ENCODE results near the gene CHST11.

The CHST11 gene

DNA sequence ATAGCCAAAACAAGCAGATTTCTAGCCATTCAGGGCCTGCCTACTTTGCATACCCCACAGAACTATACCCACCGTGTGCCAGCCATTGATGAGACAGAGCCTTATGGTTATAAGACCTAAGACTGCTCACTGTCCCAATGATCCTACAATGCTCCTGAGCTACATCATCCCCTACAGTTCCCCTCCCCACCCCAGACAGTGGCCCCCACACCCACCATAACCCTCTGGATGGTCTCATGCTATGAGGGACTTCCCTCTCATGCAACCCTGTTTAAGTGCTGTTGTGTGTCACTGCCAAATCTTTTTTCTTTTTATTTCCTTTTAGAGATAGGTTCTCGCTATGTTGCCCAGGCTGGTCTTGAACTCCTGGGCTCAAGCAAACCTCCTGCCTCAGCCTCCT, 75.9 kb downstream of the CHST11 start:
- H3K27me3 Mint-ChIP-seq (ENCODE audit: low read depth, poor library complexity) = peaks cover 10% of the 10 kb centered on the region
- DNase-seq = no peak
- H3K36me3 Mint-ChIP-seq (ENCODE audit: low read depth) = peaks cover 41% of the 10 kb centered on the region
- H3K4me3 Mint-ChIP-seq = no peak overlapping the region
- TF ChIP-seq, protein P1, sequence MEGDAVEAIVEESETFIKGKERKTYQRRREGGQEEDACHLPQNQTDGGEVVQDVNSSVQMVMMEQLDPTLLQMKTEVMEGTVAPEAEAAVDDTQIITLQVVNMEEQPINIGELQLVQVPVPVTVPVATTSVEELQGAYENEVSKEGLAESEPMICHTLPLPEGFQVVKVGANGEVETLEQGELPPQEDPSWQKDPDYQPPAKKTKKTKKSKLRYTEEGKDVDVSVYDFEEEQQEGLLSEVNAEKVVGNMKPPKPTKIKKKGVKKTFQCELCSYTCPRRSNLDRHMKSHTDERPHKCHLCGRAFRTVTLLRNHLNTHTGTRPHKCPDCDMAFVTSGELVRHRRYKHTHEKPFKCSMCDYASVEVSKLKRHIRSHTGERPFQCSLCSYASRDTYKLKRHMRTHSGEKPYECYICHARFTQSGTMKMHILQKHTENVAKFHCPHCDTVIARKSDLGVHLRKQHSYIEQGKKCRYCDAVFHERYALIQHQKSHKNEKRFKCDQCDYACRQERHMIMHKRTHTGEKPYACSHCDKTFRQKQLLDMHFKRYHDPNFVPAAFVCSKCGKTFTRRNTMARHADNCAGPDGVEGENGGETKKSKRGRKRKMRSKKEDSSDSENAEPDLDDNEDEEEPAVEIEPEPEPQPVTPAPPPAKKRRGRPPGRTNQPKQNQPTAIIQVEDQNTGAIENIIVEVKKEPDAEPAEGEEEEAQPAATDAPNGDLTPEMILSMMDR (IDR thresholded peaks at IDR 0.05) = no peak
- no peak overlapping the region for H3K27ac Mint-ChIP-seq
- H3K9me3 Mint-ChIP-seq = peaks cover 14% of the 10 kb centered on the region
- peaks cover 46% of the 10 kb centered on the region for H3K4me1 Mint-ChIP-seq

DNA sequence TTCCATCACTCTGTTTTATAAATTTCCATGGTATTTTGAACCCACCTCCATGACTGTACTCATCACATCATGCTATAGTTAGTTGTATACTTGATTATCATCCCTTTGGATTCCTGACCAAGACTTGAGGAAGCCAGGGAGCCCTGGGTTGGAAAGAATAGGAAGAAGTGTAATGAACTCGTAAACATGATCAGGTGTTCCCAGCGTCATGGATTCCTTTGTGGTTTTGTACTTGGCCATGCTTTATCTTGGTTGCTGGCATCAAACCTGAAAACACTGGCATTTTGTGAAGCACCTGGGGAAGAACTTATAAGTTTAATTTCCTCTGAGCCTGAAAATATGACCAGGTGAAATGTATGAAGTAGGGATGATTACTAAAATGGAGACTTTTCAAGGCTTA, 76.4 kb downstream of the CHST11 start:
- DNase-seq = no peak
- H3K9me3 Mint-ChIP-seq = peaks cover 12% of the 10 kb centered on the region
- H3K27ac Mint-ChIP-seq = no peak overlapping the region
- H3K36me3 Mint-ChIP-seq (ENCODE audit: low read depth) = peaks cover 37% of the 10 kb centered on the region
- peaks cover 48% of the 10 kb centered on the region for H3K4me1 Mint-ChIP-seq
- H3K27me3 Mint-ChIP-seq (ENCODE audit: low read depth, poor library complexity) = peaks cover 8% of the 10 kb centered on the region
- TF ChIP-seq, protein P1 (IDR thresholded peaks at IDR 0.05) = no peak
- H3K4me3 Mint-ChIP-seq = no peak overlapping the region

DNA sequence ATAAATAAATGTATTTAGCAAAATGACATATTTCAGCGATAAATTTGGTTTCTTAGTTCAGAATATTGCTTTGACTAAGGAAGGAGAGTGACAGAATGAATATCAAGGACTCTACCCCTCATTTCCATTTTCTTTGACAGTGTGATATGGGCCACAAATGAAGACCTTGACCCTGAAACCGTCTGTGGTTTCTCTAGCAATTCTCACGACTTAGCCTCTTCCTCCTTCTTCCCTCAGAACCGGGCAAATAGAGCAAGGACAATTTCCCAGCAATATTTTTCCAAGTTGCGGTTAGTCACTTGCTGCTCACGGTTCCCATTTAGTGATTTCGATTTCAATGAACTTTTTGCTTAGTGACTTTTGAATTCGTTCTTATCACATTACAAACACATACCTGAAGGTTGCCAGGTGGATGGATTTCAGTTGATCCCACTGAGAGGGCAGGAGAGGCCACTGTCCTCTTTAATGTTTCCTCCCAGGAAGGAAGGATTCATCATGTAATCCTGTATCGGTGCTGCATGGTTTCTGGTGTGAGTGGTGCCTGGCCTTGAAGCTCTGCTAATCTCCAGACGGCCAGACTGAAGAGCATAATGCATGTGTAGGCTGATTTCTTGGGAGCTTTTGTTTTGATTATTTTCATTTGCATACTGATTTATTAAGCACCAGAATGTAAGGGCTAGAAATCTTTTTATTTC, 77.6 kb downstream of the CHST11 start:
- Mint-ChIP-seq H3K4me3 (no peak overlapping the region), H3K27me3 (ENCODE audit: low read depth, poor library complexity) (peaks cover 3% of the 10 kb centered on the region), H3K36me3 (ENCODE audit: low read depth) (peaks cover 29% of the 10 kb centered on the region), H3K9me3 (peaks cover 10% of the 10 kb centered on the region), H3K27ac (peak overlapping the region; percentile 22), H3K4me1 (peaks cover 43% of the 10 kb centered on the region)
- TF ChIP-seq, protein P1 (IDR thresholded peaks at IDR 0.05) = no peak
- DNase-seq = no peak

DNA sequence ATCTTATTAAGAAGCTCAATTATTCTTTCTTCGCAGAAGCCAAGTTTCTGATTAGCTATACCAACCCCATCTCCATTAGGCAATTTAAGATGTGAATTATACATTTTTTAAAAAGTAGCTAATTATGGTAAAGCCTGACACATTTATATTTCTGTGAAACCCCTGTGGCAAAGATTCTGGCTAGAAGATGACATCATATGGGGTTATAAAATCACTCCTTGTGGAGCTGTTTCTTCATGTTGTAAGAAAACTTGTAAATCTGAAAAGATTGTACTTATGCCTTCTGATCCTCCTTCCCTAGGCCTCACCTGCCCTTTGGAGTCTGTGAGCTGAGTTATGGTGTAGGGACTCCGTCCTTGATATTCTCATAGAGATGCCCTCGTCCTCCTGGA, 78.1 kb downstream of the CHST11 start:
- DNase-seq = no peak
- Mint-ChIP-seq H3K4me1 (peaks cover 41% of the 10 kb centered on the region), H3K27me3 (ENCODE audit: low read depth, poor library complexity) (peaks cover 3% of the 10 kb centered on the region), H3K9me3 (peaks cover 4% of the 10 kb centered on the region), H3K27ac (no peak overlapping the region), H3K36me3 (ENCODE audit: low read depth) (peaks cover 24% of the 10 kb centered on the region), H3K4me3 (no peak overlapping the region)
- TF ChIP-seq, protein P1 (IDR thresholded peaks at IDR 0.05) = no peak

DNA sequence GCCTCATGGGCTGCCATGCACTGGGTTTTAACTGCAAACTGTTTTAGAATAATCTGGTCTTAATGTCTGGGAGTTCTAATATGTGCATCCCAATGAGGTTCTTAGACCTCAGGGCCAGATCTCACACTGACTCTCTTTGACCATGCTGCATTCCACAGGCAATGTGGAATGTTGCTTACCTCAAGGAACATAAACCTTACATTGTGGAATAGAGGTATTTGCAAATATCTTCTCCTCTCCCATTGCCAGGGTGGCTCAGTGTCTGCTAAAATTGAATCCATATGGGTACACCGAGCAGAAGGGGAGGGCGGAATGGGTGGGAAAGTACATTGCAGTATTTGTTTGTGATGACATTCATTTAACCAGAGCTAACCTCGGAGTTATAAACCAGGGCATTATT, 78.6 kb downstream of the CHST11 start:
- Mint-ChIP-seq H3K27ac (no peak overlapping the region), H3K27me3 (ENCODE audit: low read depth, poor library complexity) (peaks cover 3% of the 10 kb centered on the region), H3K9me3 (peaks cover under 1% of the 10 kb centered on the region), H3K4me1 (peaks cover 40% of the 10 kb centered on the region), H3K4me3 (no peak overlapping the region), H3K36me3 (ENCODE audit: low read depth) (peaks cover 20% of the 10 kb centered on the region)
- TF ChIP-seq, protein P1 (IDR thresholded peaks at IDR 0.05) = no peak
- no peak for DNase-seq

DNA sequence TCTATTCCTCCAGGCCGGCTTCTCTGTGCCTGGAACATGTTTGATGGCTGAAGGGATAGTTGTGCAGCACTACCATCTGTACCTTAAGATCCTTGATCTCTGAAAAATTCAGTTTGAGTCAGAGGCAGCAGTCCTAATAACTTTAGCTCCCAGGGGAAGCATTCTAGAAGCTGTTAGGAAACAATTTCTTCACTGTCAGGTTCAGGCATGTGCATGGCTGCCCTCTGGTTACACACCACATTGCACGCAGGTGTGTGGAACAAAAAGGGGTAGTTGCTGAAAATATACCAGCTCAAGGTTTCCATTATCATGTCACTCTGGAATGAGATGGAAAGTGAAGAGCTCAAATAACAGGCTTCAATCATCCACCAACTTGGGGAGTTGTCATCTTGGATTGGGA, 80.1 kb downstream of the CHST11 start:
- no peak for DNase-seq
- Mint-ChIP-seq H3K27me3 (ENCODE audit: low read depth, poor library complexity) (peaks cover 3% of the 10 kb centered on the region), H3K9me3 (no peaks in the 10 kb centered on the region), H3K36me3 (ENCODE audit: low read depth) (peaks cover 7% of the 10 kb centered on the region), H3K27ac (no peak overlapping the region), H3K4me1 (peaks cover 54% of the 10 kb centered on the region), H3K4me3 (no peak overlapping the region)
- TF ChIP-seq, protein P1 (IDR thresholded peaks at IDR 0.05) = no peak

All from nephron progenitor cell (in vitro differentiated cells).